GM23338 (cell line): Measurements from ENCODE around the gene TNS3. TPM values are rescaled to one million over a fixed set of nuclear protein-coding genes. Genes with fewer than 3 reads are reported as not detected.

Experiments used
- ATAC-seq: fragments of 200-7000 bp; cut with Tn5 transposase; 3 replicates; pipeline ENCODE4 v1.9.1; 2020
- DNase-seq: peaks from one replicate; pipeline ENCODE4 v3.0.0-alpha.2; 2015; ENCODE audit warnings: low spot score
- H2AFZ ChIP-seq: fragments of 200-600 bp; sonication (generic); 2 replicates; pipeline ENCODE4 v1.8.0; 2016; ENCODE audit warnings: antibody characterized with exemption, mild to moderate bottlenecking, moderate library complexity
- H3F3A ChIP-seq: fragments of 200-600 bp; sonication (generic); replicated peaks from 2 replicates; pipeline ENCODE4 v1.8.0; 2017; ENCODE audit warnings: antibody characterized with exemption, mixed run types, low read depth
- H3K27ac ChIP-seq: fragments of 200-600 bp; sonication (generic); 2 replicates; pipeline ENCODE4 v1.6.1; 2016; ENCODE audit warnings: low read depth
- H3K27me3 ChIP-seq: fragments of 200-600 bp; sonication (generic); 2 replicates; pipeline ENCODE4 v1.8.0; 2016; ENCODE audit warnings: mild to moderate bottlenecking, mixed run types, moderate library complexity; ENCODE audit not compliant: insufficient read depth
- H3K36me3 ChIP-seq: fragments of 200-600 bp; sonication (generic); 2 replicates; pipeline ENCODE4 v1.8.0; 2016; ENCODE audit warnings: mild to moderate bottlenecking; ENCODE audit not compliant: insufficient read depth
- H3K4me1 ChIP-seq: fragments of 200-600 bp; sonication (generic); 2 replicates; pipeline ENCODE4 v1.8.0; 2016; ENCODE audit warnings: mild to moderate bottlenecking, moderate library complexity; ENCODE audit not compliant: insufficient read depth
- H3K4me2 ChIP-seq: fragments of 200-600 bp; sonication (generic); 2 replicates; pipeline ENCODE4 v1.7.1; 2017; ENCODE audit warnings: mixed run types
- H3K4me3 ChIP-seq: fragments of 200-600 bp; sonication (generic); 2 replicates; pipeline ENCODE4 v1.6.1; 2016; ENCODE audit warnings: mixed run types
- H3K79me2 ChIP-seq: fragments of 200-600 bp; sonication (generic); replicated peaks from 2 replicates; pipeline ENCODE4 v1.8.0; 2017; ENCODE audit warnings: mild to moderate bottlenecking; ENCODE audit not compliant: insufficient read depth
- H3K9me2 ChIP-seq: fragments of 200-600 bp; sonication (generic); 2 replicates; pipeline ENCODE4 v1.8.0; 2017; ENCODE audit not compliant: insufficient read depth
- H4K20me1 ChIP-seq: fragments of 200-600 bp; sonication (generic); replicated peaks from 2 replicates; pipeline ENCODE4 v1.8.0; 2017; ENCODE audit warnings: mild to moderate bottlenecking; ENCODE audit not compliant: insufficient read depth
- H3K27ac Mint-ChIP-seq: 2 replicates; pipeline ENCODE4 v1.8.0; 2020; ENCODE audit warnings: inconsistent platforms, mild to moderate bottlenecking, moderate library complexity, mixed read lengths
- H3K27me3 Mint-ChIP-seq: 3 replicates; pipeline ENCODE4 v1.8.0; 2022; ENCODE audit warnings: low read depth, mild to moderate bottlenecking, moderate library complexity, mixed read lengths, inconsistent platforms; ENCODE audit not compliant: insufficient read depth, poor library complexity
- H3K36me3 Mint-ChIP-seq: 3 replicates; pipeline ENCODE4 v1.8.0; 2021; ENCODE audit warnings: low read depth, mild to moderate bottlenecking, inconsistent platforms, moderate library complexity, mixed read lengths
- H3K4me1 Mint-ChIP-seq: 3 replicates; pipeline ENCODE4 v1.8.0; 2020; ENCODE audit warnings: mild to moderate bottlenecking, inconsistent platforms, mixed read lengths
- H3K4me3 Mint-ChIP-seq: 3 replicates; pipeline ENCODE4 v1.8.0; 2021; ENCODE audit warnings: moderate library complexity, mild to moderate bottlenecking, inconsistent platforms, mixed read lengths
- H3K9me3 Mint-ChIP-seq: 3 replicates; pipeline ENCODE4 v1.8.0; 2020; ENCODE audit warnings: moderate library complexity, mild to moderate bottlenecking, inconsistent platforms, mixed read lengths
- CREB1 ChIP-seq: fragments of 250-450 bp; sonication (Bioruptor Pico); IDR thresholded peaks from 2 replicates; pipeline ENCODE4 v1.5.0; 2020; ENCODE audit warnings: low read depth, mild to moderate bottlenecking, moderate library complexity
- EZH2 ChIP-seq: fragments of 200-600 bp; sonication (generic); IDR thresholded peaks from one replicate; pipeline ENCODE4 v1.8.0; 2017; ENCODE audit warnings: antibody characterized with exemption, mild to moderate bottlenecking, low read depth; ENCODE audit not compliant: unreplicated experiment
- EZH2phosphoT487 ChIP-seq: fragments of 200-600 bp; sonication (generic); IDR thresholded peaks from one replicate; pipeline ENCODE4 v1.8.1; 2018; ENCODE audit warnings: antibody characterized with exemption; ENCODE audit not compliant: unreplicated experiment
- JUNB ChIP-seq: IDR thresholded peaks from one replicate; pipeline ENCODE4 v1.6.1; 2016; ENCODE audit warnings: antibody characterized with exemption; ENCODE audit not compliant: unreplicated experiment
- NANOG ChIP-seq: IDR thresholded peaks from 2 replicates; pipeline ENCODE4 v1.6.1; 2016; ENCODE audit warnings: antibody characterized with exemption, borderline replicate concordance
- POLR2AphosphoS5 ChIP-seq: IDR thresholded peaks from 2 replicates; pipeline ENCODE4 v1.6.1; 2016; ENCODE audit warnings: antibody characterized with exemption, low read depth
- STAT1 ChIP-seq: IDR thresholded peaks from one replicate; pipeline ENCODE4 v1.6.1; 2016; ENCODE audit warnings: antibody characterized with exemption; ENCODE audit not compliant: unreplicated experiment
- ZNF114 ChIP-seq: fragments of 250-450 bp; sonication (Bioruptor Pico); IDR thresholded peaks from 2 replicates; pipeline ENCODE4 v1.5.0; 2020; ENCODE audit warnings: mild to moderate bottlenecking, moderate library complexity
- ZNF331 ChIP-seq: fragments of 250-450 bp; sonication (Bioruptor Pico); IDR thresholded peaks from 2 replicates; pipeline ENCODE4 v1.5.0; 2020; ENCODE audit warnings: low read depth, mild to moderate bottlenecking, moderate library complexity
- polyA plus RNA-seq: library from polyadenylated mRNA; unstranded; fragments of >200 nt; fragmentation: Nextera tagmentation; extraction: Ambion mirVana; gene quantifications from 2 replicates; pipeline ENCODE4 v1.2.1, GENCODE V29; 2016
- total RNA-seq: library from RNA; depleted of rRNA; stranded (reverse); fragments of >200 nt; shearing (Covaris generic); gene quantifications from 2 replicates; pipeline ENCODE4 v1.2.3, GENCODE V29; 2014
- TF ChIP-seq, protein P1 (sequence below): fragments of 250-450 bp; sonication (Bioruptor Pico); IDR thresholded peaks from 2 replicates; pipeline ENCODE4 v1.5.0; 2020; ENCODE audit warnings: mild to moderate bottlenecking, moderate library complexity
- TF ChIP-seq, protein P2 (sequence below): IDR thresholded peaks from one replicate; pipeline ENCODE4 v1.6.1; 2018; ENCODE audit warnings: antibody characterized with exemption; ENCODE audit not compliant: unreplicated experiment
- TF ChIP-seq, protein P3 (sequence below), 2 experiments: fragments of 200-600 bp in 1 of 2; sonication (generic) in 1 of 2; conservative IDR thresholded peaks; 2 replicates each; pipeline versions ENCODE4 v1.5.1 to v1.6.1; 2016 to 2017; ENCODE audit warnings: antibody characterized with exemption in 2 of 2, low read depth in 2 of 2, mild to moderate bottlenecking in 2 of 2, moderate library complexity in 1 of 2

The TNS3 gene
- total and polyA plus RNA-seq, 2 experiments from 2014 or later: 6.2 to 28.7 TPM

DNA sequence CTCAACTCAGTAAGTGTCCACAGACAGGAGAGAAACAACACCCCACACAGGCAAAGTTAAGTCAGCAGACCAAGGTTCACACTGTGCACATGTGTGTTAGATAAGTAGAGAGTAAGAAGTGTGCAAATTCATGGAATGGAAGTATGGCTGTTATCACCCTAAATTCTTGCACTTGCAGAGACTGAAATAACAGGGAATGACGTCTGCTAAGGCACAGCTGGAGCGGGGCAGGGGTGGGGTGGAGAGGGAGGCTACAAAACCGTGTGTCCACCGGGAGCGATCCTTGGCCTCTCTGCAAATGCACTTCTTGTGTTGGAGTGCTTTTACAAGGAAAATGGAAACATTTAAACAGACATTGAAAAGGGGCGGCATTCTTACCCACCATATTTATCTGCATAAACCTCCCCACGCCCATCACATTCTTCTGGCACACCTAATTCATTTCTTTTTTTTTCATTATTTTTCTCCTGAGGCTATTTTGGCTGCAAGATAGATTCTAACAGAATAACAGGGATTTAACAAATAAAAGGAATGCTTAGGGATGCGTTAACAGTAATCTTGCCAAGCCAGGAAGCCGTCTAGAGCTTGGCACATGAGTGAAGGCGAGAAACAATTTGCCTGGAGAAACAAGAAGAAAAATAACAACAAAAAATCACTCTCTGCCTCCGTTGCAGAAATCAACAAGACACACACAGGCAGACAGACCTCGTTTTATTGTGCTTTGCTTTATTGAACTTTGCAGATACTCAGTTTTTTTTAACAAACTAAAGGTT lies 30.1 kb downstream of the TNS3 start (continued):
- TF ChIP-seq EZH2phosphoT487 (no peak), ZNF331 (CRISPR knock-in tag) (no peak), ZNF114 (CRISPR knock-in tag) (no peak), POLR2AphosphoS5 (no peak), NANOG (no peak), STAT1 (no peak)
- TF ChIP-seq, protein P1, sequence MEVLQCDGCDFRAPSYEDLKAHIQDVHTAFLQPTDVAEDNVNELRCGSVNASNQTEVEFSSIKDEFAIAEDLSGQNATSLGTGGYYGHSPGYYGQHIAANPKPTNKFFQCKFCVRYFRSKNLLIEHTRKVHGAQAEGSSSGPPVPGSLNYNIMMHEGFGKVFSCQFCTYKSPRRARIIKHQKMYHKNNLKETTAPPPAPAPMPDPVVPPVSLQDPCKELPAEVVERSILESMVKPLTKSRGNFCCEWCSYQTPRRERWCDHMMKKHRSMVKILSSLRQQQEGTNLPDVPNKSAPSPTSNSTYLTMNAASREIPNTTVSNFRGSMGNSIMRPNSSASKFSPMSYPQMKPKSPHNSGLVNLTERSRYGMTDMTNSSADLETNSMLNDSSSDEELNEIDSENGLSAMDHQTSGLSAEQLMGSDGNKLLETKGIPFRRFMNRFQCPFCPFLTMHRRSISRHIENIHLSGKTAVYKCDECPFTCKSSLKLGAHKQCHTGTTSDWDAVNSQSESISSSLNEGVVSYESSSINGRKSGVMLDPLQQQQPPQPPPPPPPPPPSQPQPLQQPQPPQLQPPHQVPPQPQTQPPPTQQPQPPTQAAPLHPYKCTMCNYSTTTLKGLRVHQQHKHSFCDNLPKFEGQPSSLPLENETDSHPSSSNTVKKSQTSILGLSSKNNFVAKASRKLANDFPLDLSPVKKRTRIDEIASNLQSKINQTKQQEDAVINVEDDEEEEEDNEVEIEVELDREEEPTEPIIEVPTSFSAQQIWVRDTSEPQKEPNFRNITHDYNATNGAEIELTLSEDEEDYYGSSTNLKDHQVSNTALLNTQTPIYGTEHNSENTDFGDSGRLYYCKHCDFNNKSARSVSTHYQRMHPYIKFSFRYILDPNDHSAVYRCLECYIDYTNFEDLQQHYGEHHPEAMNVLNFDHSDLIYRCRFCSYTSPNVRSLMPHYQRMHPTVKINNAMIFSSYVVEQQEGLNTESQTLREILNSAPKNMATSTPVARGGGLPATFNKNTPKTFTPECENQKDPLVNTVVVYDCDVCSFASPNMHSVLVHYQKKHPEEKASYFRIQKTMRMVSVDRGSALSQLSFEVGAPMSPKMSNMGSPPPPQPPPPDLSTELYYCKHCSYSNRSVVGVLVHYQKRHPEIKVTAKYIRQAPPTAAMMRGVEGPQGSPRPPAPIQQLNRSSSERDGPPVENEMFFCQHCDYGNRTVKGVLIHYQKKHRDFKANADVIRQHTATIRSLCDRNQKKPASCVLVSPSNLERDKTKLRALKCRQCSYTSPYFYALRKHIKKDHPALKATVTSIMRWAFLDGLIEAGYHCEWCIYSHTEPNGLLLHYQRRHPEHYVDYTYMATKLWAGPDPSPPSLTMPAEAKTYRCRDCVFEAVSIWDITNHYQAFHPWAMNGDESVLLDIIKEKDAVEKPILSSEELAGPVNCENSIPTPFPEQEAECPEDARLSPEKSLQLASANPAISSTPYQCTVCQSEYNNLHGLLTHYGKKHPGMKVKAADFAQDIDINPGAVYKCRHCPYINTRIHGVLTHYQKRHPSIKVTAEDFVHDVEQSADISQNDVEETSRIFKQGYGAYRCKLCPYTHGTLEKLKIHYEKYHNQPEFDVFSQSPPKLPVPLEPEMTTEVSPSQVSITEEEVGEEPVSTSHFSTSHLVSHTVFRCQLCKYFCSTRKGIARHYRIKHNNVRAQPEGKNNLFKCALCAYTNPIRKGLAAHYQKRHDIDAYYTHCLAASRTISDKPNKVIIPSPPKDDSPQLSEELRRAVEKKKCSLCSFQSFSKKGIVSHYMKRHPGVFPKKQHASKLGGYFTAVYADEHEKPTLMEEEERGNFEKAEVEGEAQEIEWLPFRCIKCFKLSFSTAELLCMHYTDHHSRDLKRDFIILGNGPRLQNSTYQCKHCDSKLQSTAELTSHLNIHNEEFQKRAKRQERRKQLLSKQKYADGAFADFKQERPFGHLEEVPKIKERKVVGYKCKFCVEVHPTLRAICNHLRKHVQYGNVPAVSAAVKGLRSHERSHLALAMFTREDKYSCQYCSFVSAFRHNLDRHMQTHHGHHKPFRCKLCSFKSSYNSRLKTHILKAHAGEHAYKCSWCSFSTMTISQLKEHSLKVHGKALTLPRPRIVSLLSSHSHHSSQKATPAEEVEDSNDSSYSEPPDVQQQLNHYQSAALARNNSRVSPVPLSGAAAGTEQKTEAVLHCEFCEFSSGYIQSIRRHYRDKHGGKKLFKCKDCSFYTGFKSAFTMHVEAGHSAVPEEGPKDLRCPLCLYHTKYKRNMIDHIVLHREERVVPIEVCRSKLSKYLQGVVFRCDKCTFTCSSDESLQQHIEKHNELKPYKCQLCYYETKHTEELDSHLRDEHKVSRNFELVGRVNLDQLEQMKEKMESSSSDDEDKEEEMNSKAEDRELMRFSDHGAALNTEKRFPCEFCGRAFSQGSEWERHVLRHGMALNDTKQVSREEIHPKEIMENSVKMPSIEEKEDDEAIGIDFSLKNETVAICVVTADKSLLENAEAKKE (CRISPR knock-in tag): no peak

DNA sequence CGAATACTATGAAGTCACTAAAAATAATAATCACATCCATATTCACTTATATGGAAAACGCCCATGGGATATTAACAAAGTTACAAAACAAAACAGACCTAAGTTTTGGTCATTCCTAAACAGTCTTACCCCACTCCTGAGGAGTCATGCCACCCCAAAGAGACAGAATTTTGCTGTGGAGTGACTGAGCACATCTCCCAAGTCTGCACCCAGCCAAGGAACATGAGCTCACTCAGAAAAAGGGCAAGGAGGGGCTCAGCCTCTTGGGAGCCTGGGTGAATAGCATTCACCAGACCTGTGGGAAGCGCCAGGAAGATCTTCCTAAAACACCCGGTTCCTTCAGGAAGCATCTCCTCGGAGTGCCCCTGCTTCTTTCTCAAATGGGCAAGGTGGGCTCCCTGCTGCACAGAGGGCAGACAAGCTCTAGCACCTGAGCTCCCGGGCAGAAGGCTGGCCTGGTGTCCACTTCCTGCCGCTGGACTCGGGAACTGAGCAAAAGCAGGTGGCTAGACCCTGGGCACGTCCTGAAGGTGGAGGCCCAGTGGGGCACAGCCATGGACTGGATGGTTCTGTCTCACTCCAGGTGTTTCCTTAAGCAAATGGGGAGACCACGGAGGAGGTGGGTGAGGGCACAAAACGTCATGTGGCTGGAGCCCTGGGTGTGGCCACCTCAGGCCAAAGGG lies 31.0 kb downstream of the TNS3 start:
- Histone ChIP-seq H2AFZ (no peak overlapping the region), H3K4me3 (no peak overlapping the region), H3K36me3 (no peaks in the 10 kb centered on the region), H3K27me3 (no peaks in the 10 kb centered on the region), H4K20me1 (peaks cover 4% of the 10 kb centered on the region), H3K4me1 (peaks cover 20% of the 10 kb centered on the region), H3F3A (0 out of 2 replicates have a peak, but pooled peaks cover 3% of the 10 kb centered on the region), H3K9me2 (0 out of 2 replicates have a peak, but pooled peaks cover 3% of the 10 kb centered on the region), H3K27ac (no peak overlapping the region), H3K4me2 (no peak overlapping the region), H3K79me2 (peaks cover 28% of the 10 kb centered on the region)
- Mint-ChIP-seq H3K4me1 (peaks cover 19% of the 10 kb centered on the region), H3K9me3 (no peaks in the 10 kb centered on the region), H3K27me3 (peaks cover 6% of the 10 kb centered on the region), H3K27ac (no peak overlapping the region), H3K36me3 (peaks cover 14% of the 10 kb centered on the region; the same call in 2 of the 3 replicates), H3K4me3 (no peak overlapping the region)
- DNase-seq: no peak
- no peak for ATAC-seq
- no peak for TF ChIP-seq ZNF114 (CRISPR knock-in tag)
- no peak for TF ChIP-seq NANOG
- no peak for TF ChIP-seq JUNB
- no peak for TF ChIP-seq ZNF331 (CRISPR knock-in tag)
- TF ChIP-seq EZH2: no peak
- TF ChIP-seq POLR2AphosphoS5: no peak
- TF ChIP-seq, protein P2, sequence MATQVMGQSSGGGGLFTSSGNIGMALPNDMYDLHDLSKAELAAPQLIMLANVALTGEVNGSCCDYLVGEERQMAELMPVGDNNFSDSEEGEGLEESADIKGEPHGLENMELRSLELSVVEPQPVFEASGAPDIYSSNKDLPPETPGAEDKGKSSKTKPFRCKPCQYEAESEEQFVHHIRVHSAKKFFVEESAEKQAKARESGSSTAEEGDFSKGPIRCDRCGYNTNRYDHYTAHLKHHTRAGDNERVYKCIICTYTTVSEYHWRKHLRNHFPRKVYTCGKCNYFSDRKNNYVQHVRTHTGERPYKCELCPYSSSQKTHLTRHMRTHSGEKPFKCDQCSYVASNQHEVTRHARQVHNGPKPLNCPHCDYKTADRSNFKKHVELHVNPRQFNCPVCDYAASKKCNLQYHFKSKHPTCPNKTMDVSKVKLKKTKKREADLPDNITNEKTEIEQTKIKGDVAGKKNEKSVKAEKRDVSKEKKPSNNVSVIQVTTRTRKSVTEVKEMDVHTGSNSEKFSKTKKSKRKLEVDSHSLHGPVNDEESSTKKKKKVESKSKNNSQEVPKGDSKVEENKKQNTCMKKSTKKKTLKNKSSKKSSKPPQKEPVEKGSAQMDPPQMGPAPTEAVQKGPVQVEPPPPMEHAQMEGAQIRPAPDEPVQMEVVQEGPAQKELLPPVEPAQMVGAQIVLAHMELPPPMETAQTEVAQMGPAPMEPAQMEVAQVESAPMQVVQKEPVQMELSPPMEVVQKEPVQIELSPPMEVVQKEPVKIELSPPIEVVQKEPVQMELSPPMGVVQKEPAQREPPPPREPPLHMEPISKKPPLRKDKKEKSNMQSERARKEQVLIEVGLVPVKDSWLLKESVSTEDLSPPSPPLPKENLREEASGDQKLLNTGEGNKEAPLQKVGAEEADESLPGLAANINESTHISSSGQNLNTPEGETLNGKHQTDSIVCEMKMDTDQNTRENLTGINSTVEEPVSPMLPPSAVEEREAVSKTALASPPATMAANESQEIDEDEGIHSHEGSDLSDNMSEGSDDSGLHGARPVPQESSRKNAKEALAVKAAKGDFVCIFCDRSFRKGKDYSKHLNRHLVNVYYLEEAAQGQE: no peak
- no peak for TF ChIP-seq CREB1 (CRISPR knock-in tag)
- no peak for TF ChIP-seq EZH2phosphoT487
- no peak for TF ChIP-seq STAT1
- TF ChIP-seq, protein P3, sequence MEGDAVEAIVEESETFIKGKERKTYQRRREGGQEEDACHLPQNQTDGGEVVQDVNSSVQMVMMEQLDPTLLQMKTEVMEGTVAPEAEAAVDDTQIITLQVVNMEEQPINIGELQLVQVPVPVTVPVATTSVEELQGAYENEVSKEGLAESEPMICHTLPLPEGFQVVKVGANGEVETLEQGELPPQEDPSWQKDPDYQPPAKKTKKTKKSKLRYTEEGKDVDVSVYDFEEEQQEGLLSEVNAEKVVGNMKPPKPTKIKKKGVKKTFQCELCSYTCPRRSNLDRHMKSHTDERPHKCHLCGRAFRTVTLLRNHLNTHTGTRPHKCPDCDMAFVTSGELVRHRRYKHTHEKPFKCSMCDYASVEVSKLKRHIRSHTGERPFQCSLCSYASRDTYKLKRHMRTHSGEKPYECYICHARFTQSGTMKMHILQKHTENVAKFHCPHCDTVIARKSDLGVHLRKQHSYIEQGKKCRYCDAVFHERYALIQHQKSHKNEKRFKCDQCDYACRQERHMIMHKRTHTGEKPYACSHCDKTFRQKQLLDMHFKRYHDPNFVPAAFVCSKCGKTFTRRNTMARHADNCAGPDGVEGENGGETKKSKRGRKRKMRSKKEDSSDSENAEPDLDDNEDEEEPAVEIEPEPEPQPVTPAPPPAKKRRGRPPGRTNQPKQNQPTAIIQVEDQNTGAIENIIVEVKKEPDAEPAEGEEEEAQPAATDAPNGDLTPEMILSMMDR (conservative IDR thresholded peaks at IDR 0.05; ENCODE audit: low read depth in 2 of 2): no peak
